GM13977 (cell line): Measurements from ENCODE around the gene DACH1.

ENCODE experiments used
- DNase-seq: peaks from one replicate; pipeline ENCODE4 v3.0.0; 2012; ENCODE audit warnings: low spot score
- CTCF ChIP-seq: IDR thresholded peaks from 2 replicates; pipeline ENCODE4 v1.5.1; 2012; ENCODE audit warnings: mild to moderate bottlenecking, control low read depth; ENCODE audit not compliant: insufficient read depth; ENCODE audit errors: extremely low read depth, missing control alignments
- in situ Hi-C: fragments of 300-500 bp; cut with MboI; formaldehyde crosslinking; loops from one replicate; pipeline ENCODE4 v1.12.0; 2022; ENCODE audit warnings: low sequenced_read_pairs, low pct_unique_long_range_greater_than_20kb, mixed read lengths, inconsistent platforms; ENCODE audit not compliant: unreplicated experiment

The DACH1 gene

GRCh38 chr13:71661921-71662320, 205.1 kb downstream of the DACH1 start:
- no peak for DNase-seq
- TF ChIP-seq CTCF = no peak
- in situ Hi-C loops = no loop called here

- TF ChIP-seq CTCF = no peak
- no peak for DNase-seq
- in situ Hi-C loops = no loop called here
Measured at GRCh38 chr13:71659404-71659803, 207.6 kb downstream of the DACH1 start.

DNA sequence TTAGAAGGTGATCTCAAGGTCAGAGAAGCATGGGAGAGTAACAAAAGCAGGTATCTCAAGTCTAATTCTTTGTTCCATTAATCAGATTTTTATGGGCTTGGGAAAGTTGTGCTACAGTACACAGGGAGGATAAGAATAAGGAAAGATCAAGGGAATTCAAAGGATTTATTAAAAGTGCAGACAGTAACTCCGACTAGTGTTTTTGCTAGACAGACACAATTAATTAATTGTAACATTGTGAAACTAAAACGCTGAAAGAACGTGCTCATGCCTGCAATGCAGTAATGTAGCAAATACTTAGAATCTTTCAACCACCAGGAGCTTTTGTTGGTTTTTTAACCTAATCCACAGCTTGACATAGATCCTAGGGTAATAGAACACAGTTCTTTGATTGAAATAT, 221.5 kb downstream of the DACH1 start:
- no peak for TF ChIP-seq CTCF
- in situ Hi-C loops = no loop called here
- no peak for DNase-seq

GRCh38 chr13:71644579-71644978, 222.4 kb downstream of the DACH1 start:
- no peak for TF ChIP-seq CTCF
- no peak for DNase-seq
- in situ Hi-C loops = no loop called here

DNA sequence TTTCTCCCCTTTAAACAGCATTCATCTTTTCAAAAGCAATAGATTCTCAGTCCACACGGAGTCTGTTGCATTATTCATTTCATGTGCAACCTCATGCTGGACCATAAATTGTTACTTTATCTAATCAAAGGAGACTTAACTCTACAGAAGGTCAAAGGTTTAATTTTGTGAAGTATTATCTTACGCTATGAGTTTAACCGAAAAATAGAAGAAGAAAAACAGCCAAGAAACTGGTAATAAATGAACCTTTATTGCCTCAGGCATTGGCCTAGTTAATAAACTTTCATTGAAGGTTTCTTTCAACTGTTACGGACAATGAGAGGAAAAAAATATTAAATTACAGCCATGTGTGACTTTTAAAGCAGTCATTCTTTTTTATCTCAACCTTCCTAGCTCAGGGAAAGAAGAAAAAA, 223.6 kb downstream of the DACH1 start:
- in situ Hi-C loops = no loop called here
- TF ChIP-seq CTCF = no peak
- no peak for DNase-seq

- TF ChIP-seq CTCF = no peak
- DNase-seq = no peak
- in situ Hi-C loops = no loop called here
Measured at GRCh38 chr13:71638751-71639150, 228.3 kb downstream of the DACH1 start.
